GM08714 (cell line): ENCODE data around the gene PMFBP1.

Experiments
- H3K4me3 ChIP-seq: fragments of 200-500 bp; sonication (Bioruptor generic); 2 replicates; pipeline ENCODE4 v1.5.1; 2014; ENCODE audit warnings: mild to moderate bottlenecking, low read length, inconsistent platforms
- ZNF274 ChIP-seq: IDR thresholded peaks from 2 replicates; pipeline ENCODE4 v1.6.1; 2012; ENCODE audit warnings: mild to moderate bottlenecking, low read depth, low read length

PMFBP1 gene

GRCh38 chr16:72198021-72198711, 26.2 kb upstream of the PMFBP1 start:
- no peak overlapping the region for H3K4me3 ChIP-seq
- no peak for TF ChIP-seq ZNF274

GRCh38 chr16:72197545-72197944, 25.6 kb upstream of the PMFBP1 start:
- H3K4me3 ChIP-seq, result no peak overlapping the region
- TF ChIP-seq ZNF274, result no peak

- no peak for TF ChIP-seq ZNF274
Observed at GRCh38 chr16:72195609-72196008, 23.7 kb upstream of the PMFBP1 start.

GRCh38 chr16:72191551-72191950, 19.6 kb upstream of the PMFBP1 start:
- H3K4me3 ChIP-seq, result no peak overlapping the region

More at GRCh38 chr16:72195609-72196008, 23.7 kb upstream of the PMFBP1 start:
- no peak overlapping the region for H3K4me3 ChIP-seq

GRCh38 chr16:72189865-72190371, 18.0 kb upstream of the PMFBP1 start:
- H3K4me3 ChIP-seq, result no peak overlapping the region
- TF ChIP-seq ZNF274, result no peak

More at GRCh38 chr16:72191551-72191950, 19.6 kb upstream of the PMFBP1 start:
- TF ChIP-seq ZNF274, result no peak

- H3K4me3 ChIP-seq, result no peak overlapping the region
- TF ChIP-seq ZNF274, result no peak
Observed at GRCh38 chr16:72188541-72188940, 16.6 kb upstream of the PMFBP1 start.

GRCh38 chr16:72187551-72187950, 15.6 kb upstream of the PMFBP1 start:
- no peak overlapping the region for H3K4me3 ChIP-seq
- no peak for TF ChIP-seq ZNF274

GRCh38 chr16:72182976-72183375, 11.0 kb upstream of the PMFBP1 start:
- no peak for TF ChIP-seq ZNF274
- no peak overlapping the region for H3K4me3 ChIP-seq

- no peak overlapping the region for H3K4me3 ChIP-seq
- no peak for TF ChIP-seq ZNF274
Observed at GRCh38 chr16:72179204-72179970, 7.4 kb upstream of the PMFBP1 start.

GRCh38 chr16:72174726-72175125, 2.8 kb upstream of the PMFBP1 start:
- TF ChIP-seq ZNF274, result no peak
- H3K4me3 ChIP-seq, result no peak overlapping the region

GRCh38 chr16:72173997-72174396, 2.0 kb upstream of the PMFBP1 start:
- no peak overlapping the region for H3K4me3 ChIP-seq
- no peak for TF ChIP-seq ZNF274

GRCh38 chr16:72171236-72171635, 719 bp downstream of the PMFBP1 start:
- no peak overlapping the region for H3K4me3 ChIP-seq
- TF ChIP-seq ZNF274, result no peak

- no peak for TF ChIP-seq ZNF274
- no peak overlapping the region for H3K4me3 ChIP-seq
Observed at GRCh38 chr16:72169708-72170107, 2.2 kb downstream of the PMFBP1 start.

- no peak overlapping the region for H3K4me3 ChIP-seq
- TF ChIP-seq ZNF274, result no peak
Observed at GRCh38 chr16:72168365-72168764, 3.6 kb downstream of the PMFBP1 start.

- TF ChIP-seq ZNF274, result no peak
- no peak overlapping the region for H3K4me3 ChIP-seq
Observed at GRCh38 chr16:72166954-72167561, 4.9 kb downstream of the PMFBP1 start.
